Panc1 (cell line): ENCODE measurements around the gene METTL25B. TPM values are rescaled to one million over a fixed set of nuclear protein-coding genes. Genes with fewer than 3 reads are reported as not detected.

ENCODE experiments used
- ATAC-seq: fragments of 200-7000 bp; cut with Tn5 transposase; 2 replicates; pipeline ENCODE4 v1.9.1; 2020; ENCODE audit warnings: mild to moderate bottlenecking, moderate library complexity
- BruUV-seq: library from RNA; stranded (reverse); fragments of 400-500 nt; replicated peaks from 2 replicates; lab custom pipeline; 2021; lab: Mats Ljungman, UMichigan
- CTCF ChIA-PET: fragments of 300-600 bp; sonication (Branson Sonifier 250); formaldehyde crosslinking; loops from one replicate; lab custom pipeline; 2022; ENCODE audit warnings: antibody characterized with exemption; lab: Charles Lee
- POLR2A ChIA-PET: fragments of 300-600 bp; sonication (Branson Sonifier 250); formaldehyde crosslinking; loops from one replicate; lab custom pipeline; 2022; ENCODE audit warnings: antibody characterized with exemption; lab: Charles Lee
- DNase-seq: peaks from one replicate; pipeline ENCODE4 v3.0.0-alpha.2; 2010; ENCODE audit warnings: low read depth, low spot score
- H3K27ac ChIP-seq: 2 replicates; pipeline ENCODE4 v1.5.1; 2011; ENCODE audit warnings: mild to moderate bottlenecking, low read length, inconsistent platforms
- H3K27me3 ChIP-seq: fragments of 200-500 bp; sonication (Bioruptor generic); 2 replicates; pipeline ENCODE4 v1.6.0; 2014; ENCODE audit warnings: low read length, inconsistent platforms; ENCODE audit not compliant: control insufficient read depth, insufficient read depth
- H3K36me3 ChIP-seq: fragments of 200-500 bp; sonication (Bioruptor generic); 2 replicates; pipeline ENCODE4 v1.5.1; 2014; ENCODE audit warnings: inconsistent platforms, mild to moderate bottlenecking, low read length, moderate library complexity; ENCODE audit not compliant: control insufficient read depth, insufficient read depth
- H3K4me1 ChIP-seq: 2 replicates; pipeline ENCODE4 v1.5.1; 2011; ENCODE audit warnings: inconsistent platforms, mild to moderate bottlenecking, low read length, moderate library complexity; ENCODE audit not compliant: control insufficient read depth, insufficient read depth
- H3K4me3 ChIP-seq, 2 experiments: 2 replicates each; pipeline ENCODE4 v1.5.1; 2011 to 2012; ENCODE audit warnings: low read depth in 2 of 2, low read length in 2 of 2, mild to moderate bottlenecking in 2 of 2, inconsistent platforms in 1 of 2, moderate library complexity in 1 of 2
- H3K9me3 ChIP-seq: fragments of 200-500 bp; sonication (Bioruptor generic); 2 replicates; pipeline ENCODE4 v1.5.1; 2014; ENCODE audit warnings: low read depth, mild to moderate bottlenecking, inconsistent platforms, low read length, moderate library complexity; ENCODE audit not compliant: control insufficient read depth, insufficient read depth
- POLR2AphosphoS5 ChIP-seq: IDR thresholded peaks from 2 replicates; pipeline ENCODE4 v1.6.1; 2012; ENCODE audit warnings: mild to moderate bottlenecking, low read depth, low read length, moderate library complexity
- SIN3A ChIP-seq: IDR thresholded peaks from 2 replicates; pipeline ENCODE4 v1.6.1; 2012; ENCODE audit warnings: low read depth, mild to moderate bottlenecking, low read length, moderate library complexity, borderline replicate concordance; ENCODE audit not compliant: insufficient read depth
- TCF7L2 ChIP-seq: IDR thresholded peaks from 2 replicates; pipeline ENCODE4 v1.6.1; 2011; ENCODE audit warnings: mild to moderate bottlenecking, low read depth, low read length, inconsistent platforms
- in situ Hi-C: cut with HindIII; loops from 2 replicates; pipeline ENCODE4 v1.10.0; 2016; ENCODE audit warnings: low sequenced_read_pairs, low pct_unique_long_range_greater_than_20kb
- intact Hi-C: fragments of 100-400 bp; cut with micrococcal nuclease; formaldehyde crosslinking; loops from one replicate; pipeline ENCODE4 v1.10.0; 2022; ENCODE audit not compliant: unreplicated experiment
- total RNA-seq: library from RNA; stranded (reverse); gene quantifications from one replicate; pipeline ENCODE4 v1.2.1, GENCODE V29; 2021; ENCODE audit not compliant: unreplicated experiment
- TF ChIP-seq, protein P1 (sequence below), 2 experiments: IDR thresholded peaks; 2 replicates each; pipeline ENCODE4 v1.6.1; 2011 to 2012; ENCODE audit warnings: low read depth in 2 of 2, control low read depth in 1 of 2, low read length in 1 of 2, mild to moderate bottlenecking in 1 of 2, moderate library complexity in 1 of 2; ENCODE audit not compliant: insufficient read depth in 1 of 2
- TF ChIP-seq, protein P2 (sequence below): fragments of 450-650 bp; IDR thresholded peaks from 2 replicates; pipeline ENCODE4 v1.5.1; 2017; ENCODE audit warnings: mild to moderate bottlenecking

Gene METTL25B
- total RNA-seq, 1 experiment from 2014 or later = 32.8 TPM

DNA sequence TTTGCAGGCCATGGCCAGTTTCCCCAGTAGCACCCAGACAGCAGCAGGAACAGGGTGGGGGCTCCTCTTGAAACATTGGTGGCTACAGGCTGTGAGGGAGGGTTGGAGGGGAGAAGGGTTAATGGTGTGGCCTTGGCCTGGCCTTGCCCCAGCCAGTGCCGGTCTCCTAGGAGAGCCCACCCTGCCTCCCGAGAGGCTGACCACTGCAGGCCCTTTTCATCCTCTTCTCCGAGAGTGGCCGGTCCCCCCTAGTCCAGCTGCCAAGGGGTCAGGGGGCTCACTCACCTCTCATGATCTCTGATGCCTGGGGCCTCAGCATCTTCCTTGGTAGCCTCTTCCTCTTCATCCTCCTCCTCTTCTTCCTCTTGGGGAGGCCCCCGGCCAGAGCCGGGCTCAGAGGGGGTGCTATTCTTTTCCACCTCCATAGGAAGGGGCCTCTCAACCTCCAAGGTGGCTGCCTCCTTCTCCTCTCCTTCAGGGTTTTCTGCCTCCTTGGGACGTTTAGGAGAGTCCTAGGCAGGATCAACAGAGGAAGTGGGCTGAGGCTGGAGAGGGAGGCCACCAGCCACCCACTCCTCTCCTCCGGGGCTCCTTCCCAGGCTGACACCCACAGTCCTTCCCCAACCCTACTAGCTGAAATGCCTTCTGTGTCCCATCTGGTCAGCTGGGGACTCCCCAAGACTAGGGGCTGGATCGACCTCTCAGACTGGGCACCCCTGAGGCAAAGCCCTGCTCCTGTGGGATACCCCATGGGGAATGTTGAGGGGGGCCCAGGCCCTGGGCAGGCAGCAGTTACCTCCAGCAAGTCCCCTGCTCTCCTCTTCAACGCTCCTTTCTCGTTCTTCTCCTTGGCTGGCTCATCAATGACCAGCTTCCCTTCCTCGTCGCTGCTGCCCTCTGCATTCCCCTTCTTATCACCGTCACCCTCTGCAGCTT, 15.4 kb downstream of the METTL25B start:
- in situ Hi-C loops (no loop called here), intact Hi-C loops (no loop called here)
- no peak overlapping the region for H3K4me3 ChIP-seq
- H3K27ac ChIP-seq = peak overlapping the region; percentile 34; the same call in 1 of the 2 replicates
- TF ChIP-seq SIN3A (no peak), POLR2AphosphoS5 (no peak)
- TF ChIP-seq, protein P1, sequence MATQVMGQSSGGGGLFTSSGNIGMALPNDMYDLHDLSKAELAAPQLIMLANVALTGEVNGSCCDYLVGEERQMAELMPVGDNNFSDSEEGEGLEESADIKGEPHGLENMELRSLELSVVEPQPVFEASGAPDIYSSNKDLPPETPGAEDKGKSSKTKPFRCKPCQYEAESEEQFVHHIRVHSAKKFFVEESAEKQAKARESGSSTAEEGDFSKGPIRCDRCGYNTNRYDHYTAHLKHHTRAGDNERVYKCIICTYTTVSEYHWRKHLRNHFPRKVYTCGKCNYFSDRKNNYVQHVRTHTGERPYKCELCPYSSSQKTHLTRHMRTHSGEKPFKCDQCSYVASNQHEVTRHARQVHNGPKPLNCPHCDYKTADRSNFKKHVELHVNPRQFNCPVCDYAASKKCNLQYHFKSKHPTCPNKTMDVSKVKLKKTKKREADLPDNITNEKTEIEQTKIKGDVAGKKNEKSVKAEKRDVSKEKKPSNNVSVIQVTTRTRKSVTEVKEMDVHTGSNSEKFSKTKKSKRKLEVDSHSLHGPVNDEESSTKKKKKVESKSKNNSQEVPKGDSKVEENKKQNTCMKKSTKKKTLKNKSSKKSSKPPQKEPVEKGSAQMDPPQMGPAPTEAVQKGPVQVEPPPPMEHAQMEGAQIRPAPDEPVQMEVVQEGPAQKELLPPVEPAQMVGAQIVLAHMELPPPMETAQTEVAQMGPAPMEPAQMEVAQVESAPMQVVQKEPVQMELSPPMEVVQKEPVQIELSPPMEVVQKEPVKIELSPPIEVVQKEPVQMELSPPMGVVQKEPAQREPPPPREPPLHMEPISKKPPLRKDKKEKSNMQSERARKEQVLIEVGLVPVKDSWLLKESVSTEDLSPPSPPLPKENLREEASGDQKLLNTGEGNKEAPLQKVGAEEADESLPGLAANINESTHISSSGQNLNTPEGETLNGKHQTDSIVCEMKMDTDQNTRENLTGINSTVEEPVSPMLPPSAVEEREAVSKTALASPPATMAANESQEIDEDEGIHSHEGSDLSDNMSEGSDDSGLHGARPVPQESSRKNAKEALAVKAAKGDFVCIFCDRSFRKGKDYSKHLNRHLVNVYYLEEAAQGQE (IDR thresholded peaks at IDR 0.05; ENCODE audit: insufficient read depth in 1 of 2, low read depth in 2 of 2, low read length in 1 of 2) = no peak
- H3K36me3 ChIP-seq = peaks cover 21% of the 10 kb centered on the region
- no TSS peak for BruUV-seq
- POLR2A ChIA-PET = no interaction called here
- CTCF ChIA-PET = interaction anchor here (0.6 kb wide), 1 partner anchor 66 kb away, joined by 3 read pairs; no protein-coding TSS in a partner anchor
- DNase-seq (no peak), ATAC-seq (no peak)
- no peaks in the 10 kb centered on the region for H3K27me3 ChIP-seq
- H3K4me1 ChIP-seq = peaks cover 58% of the 10 kb centered on the region
- no peaks in the 10 kb centered on the region for H3K9me3 ChIP-seq

DNA sequence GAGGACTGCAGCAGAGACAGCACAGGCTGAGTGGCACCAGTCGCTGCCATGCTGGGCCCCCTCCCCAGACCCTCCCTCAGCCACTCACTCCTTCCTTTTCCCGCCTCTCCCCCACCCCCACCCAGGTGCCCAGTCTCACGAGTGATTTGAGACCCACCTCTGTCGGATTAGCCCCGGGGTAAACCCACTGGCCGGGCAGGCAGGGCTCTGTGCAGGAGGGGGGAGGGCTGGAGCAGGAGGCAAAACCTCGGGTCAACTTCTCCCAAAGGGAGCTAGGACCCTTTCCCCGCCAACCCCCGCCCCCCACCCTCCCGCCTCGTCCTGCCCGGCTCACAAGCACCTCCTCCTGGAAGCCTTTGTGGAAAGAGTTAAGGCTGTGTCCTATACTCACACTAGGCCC, 16.1 kb downstream of the METTL25B start:
- no TSS peak for BruUV-seq
- Histone ChIP-seq H3K4me1 (peaks cover 64% of the 10 kb centered on the region), H3K27me3 (no peaks in the 10 kb centered on the region), H3K4me3 (no peak overlapping the region), H3K27ac (no peak overlapping the region; the same call in 1 of the 2 replicates), H3K36me3 (peaks cover 21% of the 10 kb centered on the region), H3K9me3 (no peaks in the 10 kb centered on the region)
- ATAC-seq (no peak), DNase-seq (no peak)
- in situ Hi-C loops (no loop called here), intact Hi-C loops (no loop called here)
- CTCF ChIA-PET = interaction anchor here (0.6 kb wide), 1 partner anchor 67 kb away, joined by 3 read pairs; no protein-coding TSS in a partner anchor
- TF ChIP-seq SIN3A = no peak
- TF ChIP-seq, protein P1 (IDR thresholded peaks at IDR 0.05; ENCODE audit: insufficient read depth in 1 of 2, low read depth in 2 of 2, low read length in 1 of 2) = no peak
- TF ChIP-seq POLR2AphosphoS5 = no peak
- no peak for TF ChIP-seq TCF7L2
- TF ChIP-seq, protein P2, sequence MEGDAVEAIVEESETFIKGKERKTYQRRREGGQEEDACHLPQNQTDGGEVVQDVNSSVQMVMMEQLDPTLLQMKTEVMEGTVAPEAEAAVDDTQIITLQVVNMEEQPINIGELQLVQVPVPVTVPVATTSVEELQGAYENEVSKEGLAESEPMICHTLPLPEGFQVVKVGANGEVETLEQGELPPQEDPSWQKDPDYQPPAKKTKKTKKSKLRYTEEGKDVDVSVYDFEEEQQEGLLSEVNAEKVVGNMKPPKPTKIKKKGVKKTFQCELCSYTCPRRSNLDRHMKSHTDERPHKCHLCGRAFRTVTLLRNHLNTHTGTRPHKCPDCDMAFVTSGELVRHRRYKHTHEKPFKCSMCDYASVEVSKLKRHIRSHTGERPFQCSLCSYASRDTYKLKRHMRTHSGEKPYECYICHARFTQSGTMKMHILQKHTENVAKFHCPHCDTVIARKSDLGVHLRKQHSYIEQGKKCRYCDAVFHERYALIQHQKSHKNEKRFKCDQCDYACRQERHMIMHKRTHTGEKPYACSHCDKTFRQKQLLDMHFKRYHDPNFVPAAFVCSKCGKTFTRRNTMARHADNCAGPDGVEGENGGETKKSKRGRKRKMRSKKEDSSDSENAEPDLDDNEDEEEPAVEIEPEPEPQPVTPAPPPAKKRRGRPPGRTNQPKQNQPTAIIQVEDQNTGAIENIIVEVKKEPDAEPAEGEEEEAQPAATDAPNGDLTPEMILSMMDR = no peak
- POLR2A ChIA-PET = no interaction called here
